GM23248 (cell line): Measurements from ENCODE around the gene CSTB. TPM values are rescaled to one million over a fixed set of nuclear protein-coding genes. Genes with fewer than 3 reads are reported as not detected.
A peak's percentile ranks its signal among the peaks of the same experiment; 100 is the strongest.

Source experiments
- DNase-seq: peaks from one replicate; pipeline ENCODE4 v3.0.0-alpha.2; 2015
- H2AFZ ChIP-seq: fragments of 200-600 bp; sonication (generic); 2 replicates; pipeline ENCODE4 v1.6.1; 2016; ENCODE audit warnings: antibody characterized with exemption
- H3F3A ChIP-seq: fragments of 200-600 bp; sonication (generic); 2 replicates; pipeline ENCODE4 v1.6.1; 2016; ENCODE audit warnings: mild to moderate bottlenecking, antibody characterized with exemption, mixed run types; ENCODE audit not compliant: insufficient read depth
- H3K27ac ChIP-seq: fragments of 200-600 bp; sonication (generic); 2 replicates; pipeline ENCODE4 v1.5.1; 2016; ENCODE audit warnings: mild to moderate bottlenecking
- H3K27me3 ChIP-seq: fragments of 200-600 bp; sonication (generic); replicated peaks from 2 replicates; pipeline ENCODE4 v1.6.1; 2016; ENCODE audit warnings: mild to moderate bottlenecking; ENCODE audit not compliant: insufficient read depth
- H3K36me3 ChIP-seq: fragments of 200-600 bp; sonication (generic); 2 replicates; pipeline ENCODE4 v1.6.1; 2016; ENCODE audit warnings: low read depth, mild to moderate bottlenecking
- H3K4me1 ChIP-seq: fragments of 200-600 bp; sonication (generic); 2 replicates; pipeline ENCODE4 v1.6.1; 2016; ENCODE audit warnings: mild to moderate bottlenecking; ENCODE audit not compliant: insufficient read depth
- H3K4me2 ChIP-seq: fragments of 200-600 bp; sonication (generic); one replicate; pipeline ENCODE4 v1.6.1; 2016; ENCODE audit warnings: mild to moderate bottlenecking; ENCODE audit not compliant: unreplicated experiment
- H3K4me3 ChIP-seq: fragments of 200-600 bp; sonication (generic); 2 replicates; pipeline ENCODE4 v1.5.1; 2016; ENCODE audit warnings: mild to moderate bottlenecking
- H3K79me2 ChIP-seq: fragments of 200-600 bp; sonication (generic); 2 replicates; pipeline ENCODE4 v1.6.1; 2016; ENCODE audit warnings: mild to moderate bottlenecking; ENCODE audit not compliant: insufficient read depth
- H3K9ac ChIP-seq: fragments of 200-600 bp; sonication (generic); 2 replicates; pipeline ENCODE4 v1.6.1; 2016; ENCODE audit warnings: mild to moderate bottlenecking
- H3K9me2 ChIP-seq: fragments of 200-600 bp; sonication (generic); 2 replicates; pipeline ENCODE4 v1.6.1; 2016; ENCODE audit warnings: mixed run types, mild to moderate bottlenecking, moderate library complexity; ENCODE audit not compliant: insufficient read depth
- H3K9me3 ChIP-seq: fragments of 200-600 bp; sonication (generic); one replicate; pipeline ENCODE4 v1.6.1; 2017; ENCODE audit warnings: low read depth
- H4K20me1 ChIP-seq: fragments of 200-600 bp; sonication (generic); 2 replicates; pipeline ENCODE4 v1.6.0; 2016; ENCODE audit not compliant: insufficient read depth
- EZH2 ChIP-seq: fragments of 200-600 bp; sonication (generic); IDR thresholded peaks from 2 replicates; pipeline ENCODE4 v1.6.1; 2018; ENCODE audit warnings: antibody characterized with exemption, mild to moderate bottlenecking; ENCODE audit not compliant: insufficient read depth, poor library complexity, severe bottlenecking
- EZH2phosphoT487 ChIP-seq: fragments of 200-600 bp; sonication (generic); IDR thresholded peaks from 2 replicates; pipeline ENCODE4 v1.6.1; 2018; ENCODE audit warnings: antibody characterized with exemption, moderate library complexity, mild to moderate bottlenecking, low read depth; ENCODE audit not compliant: insufficient read depth
- WGBS, 2 experiments: methylation state at CpG; one replicate each; pipeline ENCODE4 v1.1.6; 2015 to 2017; ENCODE audit warnings: low lambda C conversion rate in 2 of 2, low coverage in 1 of 2; ENCODE audit errors: missing lambda C conversion rate in 2 of 2; 5-methylcytosine and 5-hydroxymethylcytosine counted together
- in situ Hi-C: fragments of 300-500 bp; cut with MboI; formaldehyde crosslinking; loops from 2 replicates; pipeline ENCODE4 v1.15.0; 2020
- polyA plus RNA-seq: library from polyadenylated mRNA; unstranded; fragments of >200 nt; fragmentation: Nextera tagmentation; extraction: Ambion mirVana; gene quantifications from 2 replicates; pipeline ENCODE4 v1.2.1, GENCODE V29; 2016
- total RNA-seq: library from RNA; depleted of rRNA; stranded (reverse); fragments of >200 nt; shearing (Covaris generic); gene quantifications from 2 replicates; pipeline ENCODE4 v1.2.3, GENCODE V29; 2014

Gene CSTB
- total and polyA plus RNA-seq, 2 experiments from 2014 or later: 6.7 to 95.0 TPM

GRCh38 chr21:43733060-43733459 lies 43.0 kb downstream of the CSTB start:
- Histone ChIP-seq H3K9ac (peak overlapping the region; percentile 39), H3K36me3 (no peaks in the 10 kb centered on the region), H3F3A (peaks cover 12% of the 10 kb centered on the region; the same call in 1 of the 2 replicates), H3K27ac (peak overlapping the region; percentile 60), H3K79me2 (peaks cover 77% of the 10 kb centered on the region), H3K27me3 (no peaks in the 10 kb centered on the region), H3K4me1 (peaks cover 34% of the 10 kb centered on the region), H3K4me3 (peak overlapping the region; percentile 34; the same call in 1 of the 2 replicates), H3K9me3 (no peaks in the 10 kb centered on the region), H3K9me2 (no peaks in the 10 kb centered on the region), H2AFZ (no peak overlapping the region), H3K4me2 (peak overlapping the region; percentile 65), H4K20me1 (no peaks in the 10 kb centered on the region)
- TF ChIP-seq EZH2phosphoT487 (no peak), EZH2 (no peak)
- in situ Hi-C loops: no loop called here
- 38 to 63% methylated on average over 8 to 10 of the region's 10 CpGs for WGBS, 2 experiments
- DNase-seq: no peak

- Histone ChIP-seq H3K4me3 (peak overlapping the region; percentile 34), H3K9ac (peak overlapping the region; percentile 39), H4K20me1 (no peaks in the 10 kb centered on the region), H3K27ac (peak overlapping the region; percentile 60), H3K9me2 (no peaks in the 10 kb centered on the region), H3K4me1 (peaks cover 44% of the 10 kb centered on the region), H3K79me2 (peaks cover 77% of the 10 kb centered on the region), H3K4me2 (peak overlapping the region; percentile 65), H2AFZ (no peak overlapping the region), H3K36me3 (no peaks in the 10 kb centered on the region), H3K9me3 (no peaks in the 10 kb centered on the region), H3K27me3 (no peaks in the 10 kb centered on the region), H3F3A (peaks cover 12% of the 10 kb centered on the region)
- DNase-seq: peak; percentile 77
- WGBS, 2 experiments: 21 to 23% methylated on average over 23 of the region's 23 CpGs
- no peak for TF ChIP-seq EZH2
- TF ChIP-seq EZH2phosphoT487: no peak
- in situ Hi-C loops: no loop called here
These were observed 44.0 kb downstream of the CSTB start for GRCh38 chr21:43731891-43732711.

- peak overlapping the region; percentile 65 for H3K4me2 ChIP-seq
- in situ Hi-C loops: no loop called here
These were observed 44.6 kb downstream of the CSTB start for GRCh38 chr21:43731476-43731875.

GRCh38 chr21:43728467-43729390 lies 47.4 kb downstream of the CSTB start:
- 32 to 37% methylated on average over 42 to 53 of the region's 59 CpGs for WGBS, 2 experiments
- H3K27me3 ChIP-seq: no peaks in the 10 kb centered on the region
- TF ChIP-seq EZH2: no peak
- H3K4me2 ChIP-seq: peak overlapping the region; percentile 71
- H3K79me2 ChIP-seq: peaks cover 71% of the 10 kb centered on the region
- no peak overlapping the region; the same call in 1 of the 2 replicates for H2AFZ ChIP-seq
- peak overlapping the region; percentile 45 for H3K4me3 ChIP-seq
- no peaks in the 10 kb centered on the region for H4K20me1 ChIP-seq
- H3F3A ChIP-seq: peaks cover 31% of the 10 kb centered on the region
- peak overlapping the region; percentile 86 for H3K27ac ChIP-seq
- in situ Hi-C loops: no loop called here
- H3K9me2 ChIP-seq: no peaks in the 10 kb centered on the region
- H3K36me3 ChIP-seq: no peaks in the 10 kb centered on the region
- peaks cover 58% of the 10 kb centered on the region for H3K4me1 ChIP-seq
- peak; percentile 99 for DNase-seq
- peak overlapping the region; percentile 63 for H3K9ac ChIP-seq
- no peaks in the 10 kb centered on the region for H3K9me3 ChIP-seq

More at GRCh38 chr21:43731476-43731875, 44.6 kb downstream of the CSTB start:
- Histone ChIP-seq H3K9me3 (no peaks in the 10 kb centered on the region), H3K9ac (0 out of 2 replicates have a peak overlapping the region, but pooled peaks have one; percentile 39), H3F3A (peaks cover 19% of the 10 kb centered on the region), H3K27ac (no peak overlapping the region), H3K9me2 (no peaks in the 10 kb centered on the region), H3K27me3 (no peaks in the 10 kb centered on the region), H3K4me1 (peaks cover 50% of the 10 kb centered on the region), H3K4me3 (no peak overlapping the region), H3K79me2 (peaks cover 77% of the 10 kb centered on the region), H3K36me3 (no peaks in the 10 kb centered on the region), H2AFZ (no peak overlapping the region), H4K20me1 (no peaks in the 10 kb centered on the region)
- TF ChIP-seq EZH2phosphoT487: no peak
- TF ChIP-seq EZH2: no peak
- WGBS, 2 experiments: 84 to 87% methylated on average over 6 of the region's 6 CpGs
- no peak for DNase-seq
